ENCODE results near the gene NMBR.
"Not testable (repeated sequence)": the region's sequence is repeated elsewhere in the genome, so short reads cannot be mapped to it uniquely, and the experiment has no call there.

NMBR gene

DNA sequence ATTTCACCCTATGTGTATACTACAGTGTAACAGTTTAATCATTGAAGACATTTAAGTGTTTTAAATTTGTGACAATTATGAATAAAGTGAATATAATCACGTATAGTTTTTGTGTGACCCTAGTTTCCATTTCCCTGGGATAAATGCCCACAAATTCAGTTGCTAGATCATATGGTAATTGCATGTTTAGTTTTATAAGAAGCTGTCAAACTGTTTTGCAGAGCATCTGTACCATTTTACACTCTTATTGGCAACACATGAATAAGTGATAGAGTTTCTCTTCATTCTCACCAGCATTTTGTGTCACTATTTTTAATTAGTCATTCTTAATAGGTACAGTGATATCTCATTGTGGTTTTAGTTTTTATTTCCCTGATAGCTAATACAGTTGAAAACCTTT, 7.4 kb upstream of the NMBR start:
- no peak for DNase-seq (ENCODE audit: low read depth)

GRCh38 chr6:142153196-142153595, 6.3 kb upstream of the NMBR start:
- no peak for DNase-seq (ENCODE audit: low read depth)

DNA sequence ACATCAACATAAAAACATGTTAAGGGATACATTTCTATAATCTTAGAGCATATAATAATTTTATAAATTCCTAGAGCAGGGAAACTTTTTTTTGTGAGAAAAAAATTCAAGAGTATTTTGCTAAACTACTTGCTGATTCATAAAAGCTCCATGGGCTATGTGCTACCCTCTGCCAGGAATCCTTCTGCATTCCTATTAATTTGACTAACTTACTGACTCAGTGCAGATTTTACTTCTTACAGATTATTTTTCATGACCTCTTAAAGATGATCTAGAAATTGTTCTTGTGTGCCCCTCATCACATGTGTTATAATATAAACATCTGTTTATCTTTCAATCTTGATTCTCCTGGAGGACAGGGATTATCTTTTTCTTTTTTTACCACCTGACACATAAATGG, 5.8 kb upstream of the NMBR start:
- peak; percentile 38 for DNase-seq (ENCODE audit: low read depth)

- not testable (repeated sequence) for DNase-seq (ENCODE audit: low read depth)
Observed at GRCh38 chr6:142141531-142141930, 5.4 kb downstream of the NMBR start.

GRCh38 chr6:142138876-142139275, 8.0 kb downstream of the NMBR start:
- no peak for DNase-seq (ENCODE audit: low read depth)

- no peak for DNase-seq (ENCODE audit: low read depth)
Observed at GRCh38 chr6:142132625-142133024, 14.3 kb downstream of the NMBR start, which contains the start of gene GJE1. GJE1 (plus strand) TSS chr6:142132925; CDS start chr6:142133159, 234 bp downstream.

DNA sequence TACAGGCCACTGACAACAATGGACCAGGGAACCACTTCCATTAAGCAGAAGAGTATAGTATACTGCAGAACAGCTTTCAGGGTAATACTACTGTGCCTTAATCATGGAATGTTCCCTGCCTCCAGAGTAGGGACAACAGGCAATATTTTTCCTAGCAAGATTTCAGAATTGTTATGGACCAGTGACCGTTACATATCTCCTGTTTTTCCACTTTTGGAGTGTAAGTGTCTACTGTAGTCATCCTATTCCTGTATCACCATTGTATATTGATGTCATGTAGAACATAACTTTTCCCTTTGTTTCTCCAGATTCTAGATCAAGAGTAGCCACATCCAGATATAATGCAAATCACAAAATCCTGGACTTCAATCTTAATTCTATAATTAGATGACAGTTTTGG, 16.1 kb downstream of the NMBR start:
- DNase-seq (ENCODE audit: low read depth) = no peak

- DNase-seq (ENCODE audit: low read depth) = no peak
Observed at GRCh38 chr6:142121342-142121741, 25.6 kb downstream of the NMBR start.

DNA sequence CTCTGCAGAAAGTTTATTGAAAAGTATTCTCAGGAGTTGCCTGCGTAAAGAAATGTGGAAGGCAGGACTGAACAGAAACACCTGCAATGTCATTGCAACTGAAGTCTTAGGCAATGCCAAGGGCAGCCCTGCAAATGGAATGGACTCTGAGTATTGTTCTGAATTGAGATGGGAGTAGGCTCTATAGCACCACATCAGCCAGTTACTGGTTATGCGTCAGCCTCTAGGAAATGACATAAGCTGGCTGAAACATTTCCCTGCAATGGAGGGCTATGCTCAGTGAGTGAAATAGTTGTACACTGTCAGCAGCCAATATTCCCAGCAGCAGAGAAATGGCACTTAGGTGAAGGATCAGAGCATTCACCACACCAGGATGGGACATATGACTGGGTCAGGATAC, 28.0 kb downstream of the NMBR start:
- DNase-seq (ENCODE audit: low read depth) = no peak

GRCh38 chr6:142118328-142118727, 28.6 kb downstream of the NMBR start:
- no peak for DNase-seq (ENCODE audit: low read depth)

DNA sequence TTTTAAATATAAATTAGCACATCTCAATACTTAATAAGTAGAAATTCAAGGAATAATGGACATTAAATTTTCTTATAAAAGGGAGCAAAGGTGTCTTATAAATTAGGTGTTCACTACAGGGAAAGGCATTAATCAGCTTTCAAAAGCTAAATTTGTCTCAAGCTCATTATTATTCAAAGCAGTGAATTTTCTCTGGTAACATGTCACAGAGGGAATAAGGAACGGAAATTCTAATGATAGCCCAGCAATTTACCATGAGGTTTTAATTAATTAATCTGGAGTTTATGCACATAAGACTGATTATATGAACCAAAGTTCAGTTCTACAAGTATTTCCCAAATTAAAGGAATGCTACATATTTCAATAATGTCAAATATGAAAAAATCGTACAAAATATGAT, 29.6 kb downstream of the NMBR start:
- DNase-seq (ENCODE audit: low read depth) = no peak

DNA sequence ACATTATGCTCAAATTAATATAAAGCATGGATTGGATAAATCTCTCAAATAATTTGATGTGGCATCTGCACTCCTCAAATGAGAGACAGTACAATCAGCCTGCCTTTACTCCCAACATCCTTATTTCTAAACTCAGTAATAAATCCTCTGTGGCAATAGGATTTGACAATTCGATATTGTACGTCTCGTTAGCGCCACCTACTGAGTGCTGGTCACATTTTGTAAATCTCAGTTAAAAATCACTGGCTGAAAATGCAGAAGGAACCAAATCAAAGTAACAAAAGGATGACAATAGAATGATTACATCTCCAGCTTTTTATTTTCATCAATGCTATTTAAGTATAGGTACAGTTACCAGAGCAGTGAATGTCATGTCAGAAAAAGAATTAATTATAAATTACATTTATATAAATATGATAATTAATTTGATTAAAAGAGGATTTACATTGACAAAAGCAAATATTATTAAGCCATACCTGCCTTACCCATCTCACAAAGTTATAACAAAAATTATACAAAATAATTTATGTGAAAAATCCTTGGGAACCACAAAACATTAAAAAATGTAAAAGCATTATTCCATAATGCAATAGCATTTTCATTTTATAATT, 34.4 kb downstream of the NMBR start:
- DNase-seq (ENCODE audit: low read depth) = peak; percentile 42

GRCh38 chr6:142110820-142111219, 36.1 kb downstream of the NMBR start:
- not testable (repeated sequence) for DNase-seq (ENCODE audit: low read depth)

- not testable (repeated sequence) for DNase-seq (ENCODE audit: low read depth)
Observed at GRCh38 chr6:142104820-142105219, 42.1 kb downstream of the NMBR start.

DNA sequence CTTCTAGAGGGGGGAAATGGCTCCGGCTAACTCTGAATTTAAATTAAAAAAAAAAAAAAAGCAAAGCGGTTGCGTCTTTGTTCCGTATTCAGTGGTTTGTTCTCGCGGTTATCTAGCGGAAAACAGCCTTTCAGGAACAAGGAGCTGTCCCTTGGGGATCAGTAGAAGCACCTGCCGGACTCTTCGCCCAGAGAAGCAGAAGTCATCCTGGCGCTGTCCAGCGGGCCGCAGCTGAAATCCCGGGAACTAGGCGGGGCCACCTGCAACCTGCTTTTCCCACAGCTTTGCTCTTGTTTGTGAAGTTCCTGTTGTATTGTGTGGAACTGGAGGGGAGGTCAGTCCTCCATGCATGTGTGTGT, 58.1 kb downstream of the NMBR start:
- DNase-seq (ENCODE audit: low read depth) = peak; percentile 9

GRCh38 chr6:142087950-142088857, 58.7 kb downstream of the NMBR start:
- no peak for DNase-seq (ENCODE audit: low read depth)

- no peak for DNase-seq (ENCODE audit: low read depth)
Observed at GRCh38 chr6:142079130-142079529, 67.8 kb downstream of the NMBR start.

GRCh38 chr6:142075516-142076101, 71.3 kb downstream of the NMBR start:
- DNase-seq (ENCODE audit: low read depth) = no peak

GRCh38 chr6:142074516-142074915, 72.4 kb downstream of the NMBR start:
- no peak for DNase-seq (ENCODE audit: low read depth)

- no peak for DNase-seq (ENCODE audit: low read depth)
Observed at GRCh38 chr6:142071981-142072380, 74.9 kb downstream of the NMBR start.

DNA sequence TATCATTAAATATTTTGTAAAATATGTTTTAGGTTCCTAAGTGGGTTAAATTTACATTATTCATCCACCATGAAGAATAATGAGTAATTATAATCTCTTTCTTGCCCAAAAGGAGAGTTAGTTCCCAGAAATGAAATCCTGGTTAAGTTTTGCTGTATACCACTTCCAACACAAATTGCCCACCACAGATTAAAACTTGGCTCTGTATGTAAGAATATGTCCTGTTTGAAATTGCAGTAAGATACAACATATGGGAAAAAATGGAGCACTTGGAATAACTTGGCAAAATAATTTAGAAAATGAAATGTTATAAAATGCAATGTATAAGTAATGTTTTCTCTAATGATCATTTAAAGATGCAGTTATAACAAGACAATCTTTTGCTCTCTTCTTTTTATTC, 78.5 kb downstream of the NMBR start:
- no peak for DNase-seq (ENCODE audit: low read depth)

DNA sequence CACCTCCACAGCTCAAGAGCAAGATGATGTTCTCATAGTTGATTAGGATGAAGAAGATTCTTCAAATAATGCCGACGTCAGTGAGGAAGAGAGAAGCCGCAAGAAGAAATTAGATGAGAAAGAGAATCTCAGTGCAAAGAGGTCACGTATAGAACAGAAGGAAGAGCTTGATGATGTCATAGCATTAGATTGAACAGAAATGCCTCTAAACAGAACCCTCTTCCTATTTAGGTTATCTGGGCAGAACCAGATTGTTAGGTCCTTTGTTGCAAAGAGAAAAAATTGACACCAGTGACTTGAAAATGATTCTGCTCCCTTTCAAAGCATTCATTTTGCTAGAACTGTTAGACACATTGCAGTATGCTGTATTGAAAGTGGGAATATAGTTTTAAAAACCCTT, 84.1 kb downstream of the NMBR start:
- DNase-seq (ENCODE audit: low read depth) = not testable (repeated sequence)

Measured in GM04504 (cell line).